IMR-90 (cell line): ENCODE results near the gene CPXM2. TPM values are rescaled to one million over a fixed set of nuclear protein-coding genes. Genes with fewer than 3 reads are reported as not detected.

Source experiments
- ATAC-seq: fragments of 200-7000 bp; cut with Tn5 transposase; 2 replicates; pipeline ENCODE4 v1.9.1; 2020; ENCODE audit warnings: low read depth, mild to moderate bottlenecking, moderate library complexity
- BruUV-seq: library from RNA; stranded (reverse); fragments of 400-500 nt; replicated peaks from 2 replicates; lab custom pipeline; 2021; lab: Mats Ljungman, UMichigan
- CTCF ChIA-PET: fragments of 300-600 bp; formaldehyde crosslinking; extraction: SDS; loops from one replicate; lab custom pipeline; 2021; ENCODE audit warnings: antibody characterized with exemption; lab: Yijun Ruan, JAX
- POLR2A ChIA-PET: fragments of 300-600 bp; sonication (Branson Sonifier 250); formaldehyde crosslinking; loops from one replicate; lab custom pipeline; 2022; ENCODE audit warnings: antibody characterized with exemption; ENCODE audit not compliant: unreplicated experiment; lab: Charles Lee
- DNase-seq: peaks from one replicate; pipeline ENCODE4 v3.0.0; 2013
- H2AFZ ChIP-seq: replicated peaks from 2 replicates; pipeline ENCODE3; 2013; ENCODE audit warnings: low read length, mild to moderate bottlenecking; ENCODE audit not compliant: poor library complexity
- H2AK5ac ChIP-seq: 2 replicates; pipeline ENCODE4 v1.6.1; 2013; ENCODE audit warnings: low read depth, low read length, inconsistent platforms
- H2AK9ac ChIP-seq: replicated peaks from 2 replicates; pipeline ENCODE3; 2013; ENCODE audit warnings: mild to moderate bottlenecking, low read depth, low read length, moderate library complexity; ENCODE audit not compliant: poor library complexity
- H2BK120ac ChIP-seq: 2 replicates; pipeline ENCODE4 v1.6.1; 2013; ENCODE audit warnings: low read depth, low read length, inconsistent platforms
- H2BK15ac ChIP-seq: 3 replicates; pipeline ENCODE4 v1.6.1; 2013; ENCODE audit warnings: low read depth, low read length, inconsistent platforms
- H2BK20ac ChIP-seq: 2 replicates; pipeline ENCODE4 v1.6.1; 2013; ENCODE audit warnings: low read depth, mild to moderate bottlenecking, inconsistent platforms, low read length, moderate library complexity
- H2BK5ac ChIP-seq: 2 replicates; pipeline ENCODE4 v1.6.1; 2013; ENCODE audit warnings: mild to moderate bottlenecking, low read depth, low read length, inconsistent platforms; ENCODE audit not compliant: poor library complexity, severe bottlenecking
- H3K14ac ChIP-seq: replicated peaks from 2 replicates; pipeline ENCODE4 v1.6.1; 2013; ENCODE audit warnings: low read depth, low read length, inconsistent platforms
- H3K18ac ChIP-seq: 2 replicates; pipeline ENCODE4 v1.6.1; 2013; ENCODE audit warnings: low read depth, low read length, control low read depth
- H3K23ac ChIP-seq: 2 replicates; pipeline ENCODE4 v1.6.1; 2013; ENCODE audit warnings: low read depth, low read length, inconsistent platforms
- H3K27ac ChIP-seq: 2 replicates; pipeline ENCODE4 v1.5.1; 2013; ENCODE audit warnings: mild to moderate bottlenecking, control low read depth, low read length; ENCODE audit not compliant: insufficient read depth
- H3K27me3 ChIP-seq: 2 replicates; pipeline ENCODE4 v1.6.1; 2013; ENCODE audit warnings: low read length; ENCODE audit not compliant: control insufficient read depth, insufficient read depth
- H3K36me3 ChIP-seq: 2 replicates; pipeline ENCODE4 v1.6.1; 2013; ENCODE audit warnings: low read length, mixed read lengths; ENCODE audit not compliant: control insufficient read depth, insufficient read depth
- H3K4ac ChIP-seq: 2 replicates; pipeline ENCODE4 v1.6.1; 2013; ENCODE audit warnings: low read depth, low read length, inconsistent platforms
- H3K4me1 ChIP-seq: 2 replicates; pipeline ENCODE4 v1.6.1; 2013; ENCODE audit warnings: low read length, mixed read lengths; ENCODE audit not compliant: control insufficient read depth, insufficient read depth
- H3K4me2 ChIP-seq: 2 replicates; pipeline ENCODE4 v1.6.1; 2013; ENCODE audit warnings: low read depth, mild to moderate bottlenecking, control low read depth, low read length, moderate library complexity
- H3K4me3 ChIP-seq: 2 replicates; pipeline ENCODE4 v1.5.1; 2013; ENCODE audit warnings: low read depth, mild to moderate bottlenecking, control low read depth, low read length, moderate library complexity; ENCODE audit not compliant: insufficient read depth
- H3K56ac ChIP-seq: 2 replicates; pipeline ENCODE4 v1.6.1; 2013; ENCODE audit warnings: low read length, inconsistent platforms; ENCODE audit not compliant: insufficient read depth; ENCODE audit errors: extremely low read depth
- H3K79me1 ChIP-seq, 2 experiments: 2 replicates each; pipeline ENCODE4 v1.6.1; 2013; ENCODE audit warnings: low read length in 2 of 2, inconsistent platforms in 1 of 2, low read depth in 1 of 2
- H3K9ac ChIP-seq: 2 replicates; pipeline ENCODE4 v1.6.1; 2013; ENCODE audit warnings: low read depth, low read length, control low read depth
- H3K9me1 ChIP-seq: 2 replicates; pipeline ENCODE4 v1.6.1; 2013; ENCODE audit warnings: low read length, inconsistent platforms; ENCODE audit not compliant: insufficient read depth
- H3K9me3 ChIP-seq: 2 replicates; pipeline ENCODE4 v1.6.1; 2013; ENCODE audit warnings: low read length; ENCODE audit not compliant: control insufficient read depth, insufficient read depth
- H4K20me1 ChIP-seq: 2 replicates; pipeline ENCODE4 v1.6.1; 2013; ENCODE audit warnings: low read length, inconsistent platforms; ENCODE audit not compliant: insufficient read depth
- H4K5ac ChIP-seq: 2 replicates; pipeline ENCODE4 v1.6.1; 2013; ENCODE audit warnings: mild to moderate bottlenecking, low read depth, low read length, control low read depth
- H4K8ac ChIP-seq, 2 experiments: 2 replicates each; pipeline ENCODE4 v1.6.1; 2013; ENCODE audit warnings: low read depth in 2 of 2, low read length in 2 of 2, control low read depth in 1 of 2, inconsistent platforms in 1 of 2
- H4K91ac ChIP-seq: 2 replicates; pipeline ENCODE4 v1.6.1; 2013; ENCODE audit warnings: low read depth, low read length, inconsistent platforms; ENCODE audit not compliant: insufficient read depth
- CEBPB ChIP-seq: IDR thresholded peaks from 2 replicates; pipeline ENCODE4 v1.6.1; 2012; ENCODE audit warnings: low read depth, low read length, improper control_type of control experiment
- CTCF ChIP-seq: conservative IDR thresholded peaks from 2 replicates; pipeline ENCODE4 v1.5.1; 2012; ENCODE audit warnings: mild to moderate bottlenecking, low read depth, low read length, improper control_type of control experiment
- ELK1 ChIP-seq: fragments of 150-350 bp; IDR thresholded peaks from 2 replicates; pipeline ENCODE4 v1.6.1; 2016; ENCODE audit warnings: low read depth, mild to moderate bottlenecking, low read length, moderate library complexity, borderline replicate concordance
- FOS ChIP-seq: fragments of 150-350 bp; IDR thresholded peaks from 2 replicates; pipeline ENCODE4 v1.6.1; 2016; ENCODE audit warnings: low read depth, low read length
- MAFK ChIP-seq: IDR thresholded peaks from 2 replicates; pipeline ENCODE4 v1.6.1; 2012; ENCODE audit warnings: low read depth, low read length, improper control_type of control experiment
- MXI1 ChIP-seq: IDR thresholded peaks from 2 replicates; pipeline ENCODE4 v1.6.1; 2012; ENCODE audit warnings: low read depth, mild to moderate bottlenecking, low read length, moderate library complexity, borderline replicate concordance
- NFE2L2 ChIP-seq: fragments of 150-350 bp; IDR thresholded peaks from 2 replicates; pipeline ENCODE4 v1.6.1; 2016; ENCODE audit warnings: low read depth, mild to moderate bottlenecking, low read length
- POLR2A ChIP-seq: IDR thresholded peaks from 2 replicates; pipeline ENCODE4 v1.6.1; 2012; ENCODE audit warnings: mild to moderate bottlenecking, low read depth, low read length
- RAD21 ChIP-seq: IDR thresholded peaks from 2 replicates; pipeline ENCODE4 v1.6.1; 2012; ENCODE audit warnings: low read length, improper control_type of control experiment
- RCOR1 ChIP-seq: IDR thresholded peaks from 2 replicates; pipeline ENCODE4 v1.6.1; 2012; ENCODE audit warnings: mild to moderate bottlenecking, low read length, improper control_type of control experiment; ENCODE audit not compliant: insufficient replicate concordance
- USF2 ChIP-seq: fragments of 150-350 bp; IDR thresholded peaks from 2 replicates; pipeline ENCODE4 v1.6.1; 2017; ENCODE audit warnings: mild to moderate bottlenecking, antibody characterized with exemption, low read length, low read depth
- WGBS, 2 experiments: methylation state at CpG; one replicate each; pipeline versions ENCODE4 v1.1.5 to v1.1.7; 2013; ENCODE audit warnings: missing lambda C conversion rate in 2 of 2; ENCODE audit not compliant: insufficient read length in 1 of 2; ENCODE audit errors: extremely low coverage in 2 of 2; 5-methylcytosine and 5-hydroxymethylcytosine counted together
- dilution Hi-C: fragments of 300-500 bp; cut with HindIII; formaldehyde crosslinking; loops from one replicate; pipeline ENCODE4 v1.14.3; 2018; ENCODE audit warnings: low sequenced_read_pairs; ENCODE audit not compliant: unreplicated experiment
- in situ Hi-C: fragments of 300-500 bp; cut with MboI; formaldehyde crosslinking; loops from 3 replicates; pipeline ENCODE4 v1.14.3; 2019; ENCODE audit warnings: low sequenced_read_pairs, inconsistent platforms, mixed read lengths
- intact Hi-C: fragments of 100-400 bp; cut with micrococcal nuclease; formaldehyde crosslinking; loops from 2 replicates; pipeline ENCODE4 v1.10.0; 2022
- polyA plus RNA-seq, 3 experiments: library from polyadenylated mRNA; depleted of rRNA; stranded (reverse); fragments of >200 nt; gene quantifications; 2 replicates each; pipeline ENCODE4 v1.2.3, GENCODE V29; 2012; ENCODE audit warnings: low replicate concordance in 1 of 3
- total RNA-seq: library from RNA; depleted of rRNA; stranded (reverse); fragments of >200 nt; gene quantifications from 2 replicates; pipeline ENCODE4 v1.2.3, GENCODE V29; 2012

CPXM2 gene
- total and polyA plus RNA-seq, 2 of the 4 experiments (the other 2 are of a cell fraction): not detected

- no peak overlapping the region for H3K4me2 ChIP-seq
- BruUV-seq: no TSS peak
- H4K8ac ChIP-seq: no peak overlapping the region
- in situ Hi-C loops (no loop called here), intact Hi-C loops (no loop called here), dilution Hi-C loops (no loop called here)
- H3K4me3 ChIP-seq: no peak overlapping the region
- H3K27ac ChIP-seq: no peak overlapping the region
- H2BK15ac ChIP-seq: no peak overlapping the region
- no peak for DNase-seq
- H2BK5ac ChIP-seq: no peak overlapping the region
- no peak overlapping the region for H3K18ac ChIP-seq
- H3K23ac ChIP-seq: no peak overlapping the region
- no peaks in the 10 kb centered on the region for H3K4me1 ChIP-seq
- H3K14ac ChIP-seq: no peak overlapping the region
- H3K9ac ChIP-seq: no peak overlapping the region
- H4K91ac ChIP-seq: no peak overlapping the region
- no peak overlapping the region for H2BK120ac ChIP-seq
- H3K79me1 ChIP-seq: no peaks in the 10 kb centered on the region
- H2AK9ac ChIP-seq: no peak overlapping the region
- no peak overlapping the region for H3K56ac ChIP-seq
- no peaks in the 10 kb centered on the region for H3K36me3 ChIP-seq
- no peak overlapping the region for H3K4ac ChIP-seq
- H4K5ac ChIP-seq: no peak overlapping the region
- POLR2A ChIA-PET: no interaction called here
- no peak overlapping the region for H2BK20ac ChIP-seq
- no peak overlapping the region for H2AK5ac ChIP-seq
- no peak for TF ChIP-seq CEBPB
- TF ChIP-seq RAD21: no peak
- TF ChIP-seq RCOR1: no peak
- TF ChIP-seq POLR2A: no peak
- no peak for TF ChIP-seq FOS
- no peak for TF ChIP-seq MXI1
- TF ChIP-seq ELK1: no peak
- no peak for TF ChIP-seq CTCF
- TF ChIP-seq NFE2L2: no peak
- TF ChIP-seq USF2: no peak
- TF ChIP-seq MAFK: no peak
- H4K20me1 ChIP-seq: no peaks in the 10 kb centered on the region
- peaks cover 32% of the 10 kb centered on the region for H3K9me3 ChIP-seq
- no peaks in the 10 kb centered on the region for H3K27me3 ChIP-seq
- no CpG with 5 or more reads among the region's 5 CpGs for WGBS, 2 experiments
- H3K9me1 ChIP-seq: no peaks in the 10 kb centered on the region
- no peak for ATAC-seq
- CTCF ChIA-PET: no interaction called here
- no peak overlapping the region for H2AFZ ChIP-seq
Measured at GRCh38 chr10:123888751-123889150, 2.9 kb downstream of the CPXM2 start.
